ENCODE measurements around the gene FKTN. TPM values are rescaled to one million over a fixed set of nuclear protein-coding genes. Genes with fewer than 3 reads are reported as not detected.

Gene FKTN
- total RNA-seq, result 9.8 and 15.3 TPM in 2 replicates

DNA sequence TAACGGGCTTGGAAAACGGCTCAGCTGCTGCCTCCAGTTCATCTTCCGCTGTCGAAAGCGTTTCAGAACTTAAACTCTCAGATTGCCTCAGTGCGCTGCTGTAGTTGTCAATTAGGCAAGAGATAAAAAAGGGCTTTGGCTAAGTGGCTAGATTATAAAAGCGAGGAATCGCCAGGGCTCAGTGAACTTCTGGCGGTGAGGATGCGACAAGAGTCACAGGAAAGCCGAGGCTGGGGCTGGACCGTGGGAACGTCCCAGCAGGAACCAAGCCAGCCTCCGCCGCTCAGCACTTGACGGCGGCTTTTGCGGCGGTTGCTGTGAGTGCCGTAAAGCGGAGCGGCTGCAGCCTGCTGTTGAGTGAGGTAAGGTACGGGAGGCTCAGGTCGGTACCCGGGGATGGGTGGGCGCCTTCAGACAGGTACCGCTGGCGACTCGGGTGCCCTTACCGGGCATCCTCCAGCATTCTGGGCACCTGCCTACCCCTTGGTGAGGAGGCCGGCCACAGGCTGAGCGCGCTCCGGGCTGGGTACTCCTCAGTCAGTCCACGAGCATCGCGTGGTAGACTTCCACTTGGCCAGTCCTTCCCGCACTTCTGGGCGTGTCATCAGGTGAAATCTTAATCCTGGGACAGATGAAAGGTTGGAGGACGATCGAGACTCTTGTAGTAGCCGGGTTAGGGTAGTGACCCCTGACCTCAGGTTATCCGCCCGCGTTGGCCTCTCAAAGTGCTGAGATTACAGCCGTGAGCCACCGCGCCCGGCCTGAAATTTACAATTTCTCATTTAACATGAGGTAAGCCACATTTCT lies at the start of gene FKTN:
Gene FKTN (plus strand): TSS at position 328 of the 807 bp plus-strand sequence. CDS start 16,902 bp downstream, outside the sequence.

DNA sequence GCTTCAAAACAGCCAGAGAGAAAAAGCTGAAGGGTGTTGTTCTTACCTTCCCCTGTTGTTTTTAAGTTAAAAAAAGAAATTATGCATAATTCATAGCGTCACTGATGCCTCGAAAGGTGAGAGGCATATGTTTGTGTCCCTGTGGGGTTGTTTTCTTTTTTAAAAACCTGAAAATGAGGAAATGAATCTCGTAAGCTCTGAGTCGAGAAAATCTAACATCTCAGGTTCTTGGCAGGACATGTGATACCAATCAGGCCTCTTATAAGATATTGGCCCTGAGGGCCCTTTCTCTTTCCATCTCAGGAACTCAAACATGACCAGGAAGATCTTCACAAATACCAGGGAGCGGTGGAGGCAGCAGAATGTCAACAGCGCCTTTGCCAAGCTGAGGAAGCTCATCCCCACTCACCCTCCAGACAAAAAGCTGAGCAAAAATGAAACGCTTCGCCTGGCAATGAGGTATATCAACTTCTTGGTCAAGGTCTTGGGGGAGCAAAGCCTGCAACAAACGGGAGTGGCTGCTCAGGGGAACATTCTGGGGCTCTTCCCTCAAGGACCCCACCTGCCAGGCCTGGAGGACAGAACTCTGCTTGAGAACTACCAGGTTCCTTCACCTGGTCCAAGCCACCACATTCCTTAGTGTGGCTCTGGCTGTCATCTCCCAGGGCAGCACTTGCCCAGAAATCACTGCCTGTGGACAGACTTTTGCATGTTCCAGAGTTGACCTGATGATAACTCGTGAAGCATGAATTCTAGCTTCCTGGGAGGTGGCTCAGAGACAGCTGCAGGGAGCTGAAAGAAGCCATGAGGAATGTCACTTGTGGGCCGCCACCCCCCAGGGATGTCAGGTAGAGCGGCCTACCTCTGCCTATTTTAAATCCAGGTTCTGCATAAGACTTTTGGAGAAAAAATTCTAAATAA lies 104.5 kb downstream of the FKTN start, which contains the start of gene TAL2:
Gene TAL2 (plus strand): TSS at position 274 of the 921 bp plus-strand sequence. CDS start 40 bp downstream, at position 314.

Other genes with a start within 250 kb of the FKTN start
- gene FSD1L, start 110.1 kb upstream of the FKTN start, total RNA-seq, result 1.3 and 1.6 TPM in 2 replicates
- gene TAL2, start 104.3 kb downstream of the FKTN start, total RNA-seq, result not detected in 2 replicates
- gene TMEM38B, start 136.4 kb downstream of the FKTN start, total RNA-seq, result 4.7 and 7.9 TPM in 2 replicates